ENCODE data around the gene RNF38. TPM values are rescaled to one million over a fixed set of nuclear protein-coding genes. Genes with fewer than 3 reads are reported as not detected.

Gene RNF38
- total and polyA plus RNA-seq, 9 of the 15 experiments (the other 6 are each of a cell fraction or from before 2014, with no cell fraction given) = 1.6 to 9.8 (median 4.5) TPM

GRCh38 chr9:36382484-36382883 is 17.6 kb downstream of the RNF38 start:
- no peak for FAIRE-seq
- TF ChIP-seq RBM22 (IDR thresholded peaks at IDR 0.05; ENCODE audit: low read depth, low read length, poor library complexity, severe bottlenecking) = no peak
- no peak for TF ChIP-seq GTF2A2 (tag; IDR thresholded peaks at IDR 0.05)
- no peak for TF ChIP-seq SMAD2 (IDR thresholded peaks at IDR 0.05; ENCODE audit: low read depth, low read length)
- TF ChIP-seq RREB1 (CRISPR knock-in tag; IDR thresholded peaks at IDR 0.05) = no peak
- no peak for TF ChIP-seq ZNF324 (CRISPR knock-in tag; IDR thresholded peaks at IDR 0.05)
- TF ChIP-seq SAFB2 (IDR thresholded peaks at IDR 0.05; ENCODE audit: borderline replicate concordance, low read depth, low read length, severe bottlenecking) = no peak
- TF ChIP-seq SOX6 (IDR thresholded peaks at IDR 0.05) = no peak
- TF ChIP-seq USF1 (CRISPR knock-in tag; IDR thresholded peaks at IDR 0.05) = no peak
- no peak for TF ChIP-seq THAP7 (CRISPR knock-in tag; IDR thresholded peaks at IDR 0.05)
- Histone ChIP-seq H3K4me3 (no peak overlapping the region), H2AFZ (ENCODE audit: low read depth, low read length) (no peak overlapping the region), H3K36me3 (ENCODE audit: control insufficient read depth, insufficient read depth, low read length) (no peaks in the 10 kb centered on the region; the same call in 2 of the 3 replicates), H3K27me3 (ENCODE audit: control insufficient read depth in 2 of 2, insufficient read depth in 2 of 2, low read length in 2 of 2) (no peaks in the 10 kb centered on the region), H3K79me2 (ENCODE audit: control insufficient read depth, insufficient read depth, low read length) (peaks cover 28% of the 10 kb centered on the region), H3K9me1 (ENCODE audit: control insufficient read depth, insufficient read depth, low read length) (no peaks in the 10 kb centered on the region), H4K20me1 (replicated peaks; ENCODE audit: control insufficient read depth, insufficient read depth, low read length) (no peaks in the 10 kb centered on the region), H3K27ac (ENCODE audit: extremely low read depth, low read depth, low read length) (no peak overlapping the region), H3K4me2 (ENCODE audit: insufficient read depth, low read length) (no peak overlapping the region), H3K4me1 (replicated peaks in 1 of 2; ENCODE audit: control insufficient read depth in 2 of 2, insufficient read depth in 2 of 2, low read length in 2 of 2) (no peaks in the 10 kb centered on the region), H3K9ac (ENCODE audit: insufficient read depth in 1 of 2, low read depth in 2 of 2, low read length in 2 of 2) (no peak overlapping the region), H3K9me3 (replicated peaks; ENCODE audit: control insufficient read depth, insufficient read depth, low read depth, low read length) (no peaks in the 10 kb centered on the region)
- no peak for ATAC-seq
- in situ Hi-C loops (cut with MboI) (no loop called here), intact Hi-C loops (cut with micrococcal nuclease) (no loop called here)
- DNase-seq (ENCODE audit: extremely low read depth in 1 of 4, low spot score in 3 of 4) = no peak
- ChIA-PET CTCF (ENCODE audit: low intra/inter-chr PET ratio) (no interaction called here), POLR2A (no interaction called here)
- no TSS peak for BruUV-seq (replicated peaks)

All from K562 (cell line).